ENCODE measurements around the gene PHEX.
A peak's percentile ranks its signal among the peaks of the same experiment; 100 is the strongest.

PHEX gene

GRCh38 chrX:22150371-22150770 lies 118.2 kb downstream of the PHEX start:
- no peak for DNase-seq (ENCODE audit: low read depth)

GRCh38 chrX:22155126-22155525 lies 123.0 kb downstream of the PHEX start:
- DNase-seq (ENCODE audit: low read depth): no peak

- DNase-seq (ENCODE audit: low read depth): no peak
These were observed 126.9 kb downstream of the PHEX start for GRCh38 chrX:22159071-22159470.

GRCh38 chrX:22163326-22163725 lies 131.2 kb downstream of the PHEX start:
- DNase-seq (ENCODE audit: low read depth): no peak

- no peak for DNase-seq (ENCODE audit: low read depth)
These were observed 132.8 kb downstream of the PHEX start for GRCh38 chrX:22164770-22165388.

- no peak for DNase-seq (ENCODE audit: low read depth)
These were observed 133.8 kb downstream of the PHEX start for GRCh38 chrX:22165732-22166457.

- no peak for DNase-seq (ENCODE audit: low read depth)
These were observed 139.3 kb downstream of the PHEX start for GRCh38 chrX:22171287-22172060.

- DNase-seq (ENCODE audit: low read depth): no peak
These were observed 141.8 kb downstream of the PHEX start for GRCh38 chrX:22173966-22174365.

GRCh38 chrX:22177950-22178515 lies 145.9 kb downstream of the PHEX start:
- no peak for DNase-seq (ENCODE audit: low read depth)

GRCh38 chrX:22184096-22184495 lies 152.0 kb downstream of the PHEX start:
- DNase-seq (ENCODE audit: low read depth): no peak

- no peak for DNase-seq (ENCODE audit: low read depth)
These were observed 154.0 kb downstream of the PHEX start for GRCh38 chrX:22186165-22186564.

- peak; percentile 2 for DNase-seq (ENCODE audit: low read depth)
These were observed 160.4 kb downstream of the PHEX start for GRCh38 chrX:22192419-22193060.

GRCh38 chrX:22193851-22194659 lies 161.9 kb downstream of the PHEX start:
- DNase-seq (ENCODE audit: low read depth): no peak

GRCh38 chrX:22194660-22194945 lies 162.5 kb downstream of the PHEX start:
- DNase-seq (ENCODE audit: low read depth): no peak

GRCh38 chrX:22196149-22196548 lies 164.0 kb downstream of the PHEX start:
- DNase-seq (ENCODE audit: low read depth): no peak

GRCh38 chrX:22202251-22202650 lies 170.1 kb downstream of the PHEX start:
- no peak for DNase-seq (ENCODE audit: low read depth)

GRCh38 chrX:22203186-22203585 lies 171.1 kb downstream of the PHEX start:
- DNase-seq (ENCODE audit: low read depth): no peak

GRCh38 chrX:22206781-22207180 lies 174.7 kb downstream of the PHEX start:
- no peak for DNase-seq (ENCODE audit: low read depth)

- no peak for DNase-seq (ENCODE audit: low read depth)
These were observed 188.8 kb downstream of the PHEX start for GRCh38 chrX:22220941-22221340.

- no peak for DNase-seq (ENCODE audit: low read depth)
These were observed 202.3 kb downstream of the PHEX start for GRCh38 chrX:22234380-22234779.

- DNase-seq (ENCODE audit: low read depth): no peak
These were observed 205.4 kb downstream of the PHEX start for GRCh38 chrX:22237479-22237878.

- DNase-seq (ENCODE audit: low read depth): no peak
These were observed 214.5 kb downstream of the PHEX start for GRCh38 chrX:22246620-22247019.
